ENCODE measurements around the gene SPRR4. TPM values are rescaled to one million over a fixed set of nuclear protein-coding genes. Genes with fewer than 3 reads are reported as not detected.

The SPRR4 gene
- total RNA-seq, 4 donors from 2014 or later = not detected

DNA sequence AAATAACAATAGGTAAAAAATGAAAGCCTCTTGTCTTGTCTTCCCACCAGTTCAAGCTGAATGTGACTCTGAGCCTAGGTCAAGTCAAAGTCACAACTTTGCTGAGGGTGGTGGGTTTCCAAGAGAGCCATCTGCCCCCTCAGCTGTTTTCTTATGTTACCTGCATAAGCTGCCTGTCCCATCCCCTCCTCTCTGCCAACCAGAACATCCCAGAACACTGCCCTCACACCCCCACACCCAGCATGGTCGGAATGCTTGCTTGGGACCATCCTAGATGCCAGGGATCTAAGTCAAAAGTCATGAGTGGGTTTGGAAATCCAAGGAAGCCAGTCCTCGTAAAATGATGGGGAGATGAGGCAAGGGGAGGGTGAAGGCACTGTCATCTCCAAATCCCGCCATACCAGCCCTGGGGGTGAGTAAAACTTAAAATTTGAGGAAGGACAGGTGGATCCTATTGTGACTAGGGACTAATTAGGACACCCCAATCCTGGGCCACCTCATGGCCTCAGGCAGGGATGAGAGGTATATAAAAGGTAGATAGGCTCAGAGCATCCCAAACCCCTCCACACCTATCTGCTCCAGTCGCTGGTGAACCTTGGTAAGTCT, 23.7 kb upstream of the SPRR4 start, which contains the start of gene SPRR5:
Gene SPRR5, plus strand, starts transcription at position 556 of the 606 bp plus-strand sequence. CDS start 1,349 bp downstream, outside the sequence.
- intact Hi-C loops (cut with DNase I; ENCODE audit: low total_unique reads) = no loop called here
- no peaks in the 10 kb centered on the region for H3K27me3 ChIP-seq
- no peaks in the 10 kb centered on the region for H3K4me1 ChIP-seq
- H3K4me3 ChIP-seq = no peak within 1 kb of the TSS
- H3K36me3 ChIP-seq = no peaks in the 10 kb centered on the region
- no peak within 1 kb of the TSS for H3K27ac ChIP-seq
- no peaks in the 10 kb centered on the region for H3K9me3 ChIP-seq
- TF ChIP-seq CTCF (IDR thresholded peaks at IDR 0.05) (no peak), POLR2A (IDR thresholded peaks at IDR 0.05) (no peak)
- no peak for DNase-seq

DNA sequence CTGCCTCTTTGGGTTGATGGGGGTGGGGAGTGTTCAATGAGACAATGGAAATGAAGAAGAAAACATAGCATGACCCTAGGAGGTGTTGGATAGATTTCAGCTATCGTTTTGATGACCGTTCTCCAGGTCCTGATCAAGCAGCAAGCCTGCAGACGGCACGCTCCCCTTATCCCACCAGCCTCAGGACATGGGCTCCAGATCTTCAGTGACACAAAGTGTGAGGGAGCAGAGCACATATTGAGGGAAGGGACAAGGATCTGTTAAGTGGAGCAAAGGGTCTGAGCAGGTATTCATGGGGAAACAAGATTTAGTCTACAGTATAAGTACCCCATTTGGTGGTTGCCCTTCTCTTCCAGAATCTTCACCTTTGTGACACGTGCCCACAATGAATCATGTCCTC, 18.7 kb upstream of the SPRR4 start:
- Histone ChIP-seq H3K27me3 (no peaks in the 10 kb centered on the region), H3K4me1 (no peaks in the 10 kb centered on the region), H3K27ac (no peak overlapping the region), H3K36me3 (no peaks in the 10 kb centered on the region), H3K9me3 (no peaks in the 10 kb centered on the region), H3K4me3 (no peak overlapping the region)
- no peak for DNase-seq
- TF ChIP-seq POLR2A (IDR thresholded peaks at IDR 0.05) = no peak
- no peak for TF ChIP-seq CTCF (IDR thresholded peaks at IDR 0.05)
- intact Hi-C loops (cut with DNase I; ENCODE audit: low total_unique reads) = no loop called here

DNA sequence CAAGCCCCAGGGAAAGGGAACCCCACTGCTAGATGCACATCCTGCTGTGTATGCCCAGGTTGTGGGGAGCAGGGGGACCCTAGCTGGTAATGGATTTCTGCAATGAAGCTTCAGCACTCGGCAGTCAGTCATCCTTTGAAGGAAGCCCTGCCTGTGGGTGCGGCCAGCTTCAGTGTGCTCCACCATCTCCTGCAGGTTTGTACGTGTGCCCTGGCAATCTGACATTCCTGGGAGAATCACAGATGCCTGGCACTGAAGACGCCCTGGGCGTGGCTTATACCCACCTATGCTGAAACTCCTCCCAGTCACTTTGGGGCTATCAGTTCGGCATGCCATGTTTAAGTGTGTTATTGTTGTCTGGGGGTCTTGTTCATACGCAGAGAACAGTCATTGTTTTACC, 16.7 kb upstream of the SPRR4 start:
- Histone ChIP-seq H3K9me3 (no peaks in the 10 kb centered on the region), H3K36me3 (no peaks in the 10 kb centered on the region), H3K4me1 (no peaks in the 10 kb centered on the region), H3K27ac (no peak overlapping the region), H3K27me3 (no peaks in the 10 kb centered on the region), H3K4me3 (no peak overlapping the region)
- TF ChIP-seq CTCF (IDR thresholded peaks at IDR 0.05) (no peak), POLR2A (IDR thresholded peaks at IDR 0.05) (no peak)
- intact Hi-C loops (cut with DNase I; ENCODE audit: low total_unique reads) = no loop called here
- no peak for DNase-seq

DNA sequence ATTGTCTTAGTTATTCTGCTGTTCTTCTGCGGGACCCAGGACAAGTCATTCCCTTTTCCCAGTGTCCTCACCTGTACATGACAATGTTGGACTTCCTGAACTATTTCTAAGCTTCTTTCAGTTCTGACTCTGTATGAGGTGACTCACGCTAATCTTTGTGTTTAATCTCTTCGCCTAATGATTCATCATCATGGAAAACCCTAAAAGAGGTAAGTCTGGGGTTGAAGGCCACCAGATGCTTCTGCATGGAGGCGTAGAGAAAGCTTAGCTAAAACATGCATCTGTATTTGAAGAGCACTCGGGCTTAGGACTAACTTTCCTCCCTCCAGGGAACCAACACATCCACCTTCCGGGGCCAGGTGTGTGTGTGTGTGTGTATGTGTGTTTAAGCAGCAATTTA, 16.0 kb upstream of the SPRR4 start:
- no peaks in the 10 kb centered on the region for H3K4me1 ChIP-seq
- H3K4me3 ChIP-seq = no peak overlapping the region
- no peaks in the 10 kb centered on the region for H3K9me3 ChIP-seq
- no peak for TF ChIP-seq POLR2A (IDR thresholded peaks at IDR 0.05)
- TF ChIP-seq CTCF (IDR thresholded peaks at IDR 0.05) = no peak
- H3K27ac ChIP-seq = no peak overlapping the region
- H3K36me3 ChIP-seq = no peaks in the 10 kb centered on the region
- intact Hi-C loops (cut with DNase I; ENCODE audit: low total_unique reads) = no loop called here
- DNase-seq = no peak
- H3K27me3 ChIP-seq = no peaks in the 10 kb centered on the region

DNA sequence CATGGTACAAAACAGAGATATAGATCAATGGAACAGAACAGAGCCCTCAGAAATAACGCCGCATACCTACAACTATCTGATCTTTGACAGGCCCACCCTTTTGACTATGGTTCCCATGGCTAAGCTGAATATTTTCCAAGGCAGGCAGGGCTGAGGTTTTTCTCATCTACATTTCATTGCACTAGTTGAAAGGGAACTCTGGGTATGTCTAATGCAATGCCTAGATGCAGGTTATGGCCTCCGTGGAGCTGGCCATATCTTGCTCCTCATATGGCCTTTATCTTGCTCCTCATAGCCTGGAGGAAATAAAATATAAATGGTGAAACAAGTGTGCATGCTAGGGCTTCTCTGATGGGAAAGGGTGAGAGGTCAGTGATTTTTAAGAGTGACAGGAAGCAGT, 12.9 kb upstream of the SPRR4 start:
- intact Hi-C loops (cut with DNase I; ENCODE audit: low total_unique reads) = no loop called here
- H3K9me3 ChIP-seq = no peaks in the 10 kb centered on the region
- no peaks in the 10 kb centered on the region for H3K27me3 ChIP-seq
- no peaks in the 10 kb centered on the region for H3K4me1 ChIP-seq
- TF ChIP-seq POLR2A (IDR thresholded peaks at IDR 0.05) (no peak), CTCF (IDR thresholded peaks at IDR 0.05) (no peak)
- DNase-seq = no peak
- no peaks in the 10 kb centered on the region for H3K36me3 ChIP-seq
- H3K4me3 ChIP-seq = no peak overlapping the region
- H3K27ac ChIP-seq = no peak overlapping the region

All from uterus (tissue), 4 donors.